Pulmonary artery endothelial cell (primary cell): ENCODE data around the gene ATP13A3. TPM values are rescaled to one million over a fixed set of nuclear protein-coding genes. Genes with fewer than 3 reads are reported as not detected.
"Not testable (repeated sequence)": the region's sequence is repeated elsewhere in the genome, so short reads cannot be mapped to it uniquely, and the experiment has no call there.

Experiments
- DNase-seq: peaks from one replicate; pipeline ENCODE4 v3.0.0-alpha.2; 2011; ENCODE audit warnings: low read depth, low spot score
- total RNA-seq: library from RNA; depleted of rRNA; stranded (reverse); fragments of >200 nt; gene quantifications from 2 replicates; pipeline ENCODE4 v1.2.3, GENCODE V29; 2014

The ATP13A3 gene
- total RNA-seq, 1 donor from 2014 or later: 198 TPM

- no peak for DNase-seq
Observed at GRCh38 chr3:194500198-194500597, 13.4 kb upstream of the ATP13A3 start.

GRCh38 chr3:194499516-194499915, 12.7 kb upstream of the ATP13A3 start:
- DNase-seq: not testable (repeated sequence)

- DNase-seq: no peak
Observed at GRCh38 chr3:194497799-194498575, 11.2 kb upstream of the ATP13A3 start.

GRCh38 chr3:194496217-194496919, 9.6 kb upstream of the ATP13A3 start:
- no peak for DNase-seq

- no peak for DNase-seq
Observed at GRCh38 chr3:194494951-194495374, 8.2 kb upstream of the ATP13A3 start.

- not testable (repeated sequence) for DNase-seq
Observed at GRCh38 chr3:194493995-194494927, 7.5 kb upstream of the ATP13A3 start.

- no peak for DNase-seq
Observed at GRCh38 chr3:194492001-194492400, 5.2 kb upstream of the ATP13A3 start.

- no peak for DNase-seq
Observed at GRCh38 chr3:194489736-194490612, 3.2 kb upstream of the ATP13A3 start.

- no peak for DNase-seq
Observed at GRCh38 chr3:194488055-194488742, 1.4 kb upstream of the ATP13A3 start.

- no peak for DNase-seq
Observed at GRCh38 chr3:194487289-194488054, 670 bp upstream of the ATP13A3 start.

- no peak for DNase-seq
Observed at GRCh38 chr3:194485881-194486539, 792 bp downstream of the ATP13A3 start.

GRCh38 chr3:194485468-194485880, 1.3 kb downstream of the ATP13A3 start:
- DNase-seq: no peak

- no peak for DNase-seq
Observed at GRCh38 chr3:194484614-194485013, 2.2 kb downstream of the ATP13A3 start.

- DNase-seq: no peak
Observed at GRCh38 chr3:194483850-194484249, 3.0 kb downstream of the ATP13A3 start.

GRCh38 chr3:194482830-194483229, 4.0 kb downstream of the ATP13A3 start:
- DNase-seq: not testable (repeated sequence)

- no peak for DNase-seq
Observed at GRCh38 chr3:194482196-194482593, 4.6 kb downstream of the ATP13A3 start.

- DNase-seq: no peak
Observed at GRCh38 chr3:194481525-194482195, 5.1 kb downstream of the ATP13A3 start.

- no peak for DNase-seq
Observed at GRCh38 chr3:194481103-194481502, 5.7 kb downstream of the ATP13A3 start.
